ENCODE results near the gene FLRT1.

GRCh38 chr11:64083398-64084080, 47.8 kb downstream of the FLRT1 start:
- TF ChIP-seq CTCF (IDR thresholded peaks at IDR 0.05) = no peak
- no peak for TF ChIP-seq POLR2A (IDR thresholded peaks at IDR 0.05)

Data from lower leg skin (tissue), 3 donors.